ENCODE data around the gene JAKMIP2. TPM values are rescaled to one million over a fixed set of nuclear protein-coding genes. Genes with fewer than 3 reads are reported as not detected.

JAKMIP2 gene
- total RNA-seq = not detected in 2 replicates

DNA sequence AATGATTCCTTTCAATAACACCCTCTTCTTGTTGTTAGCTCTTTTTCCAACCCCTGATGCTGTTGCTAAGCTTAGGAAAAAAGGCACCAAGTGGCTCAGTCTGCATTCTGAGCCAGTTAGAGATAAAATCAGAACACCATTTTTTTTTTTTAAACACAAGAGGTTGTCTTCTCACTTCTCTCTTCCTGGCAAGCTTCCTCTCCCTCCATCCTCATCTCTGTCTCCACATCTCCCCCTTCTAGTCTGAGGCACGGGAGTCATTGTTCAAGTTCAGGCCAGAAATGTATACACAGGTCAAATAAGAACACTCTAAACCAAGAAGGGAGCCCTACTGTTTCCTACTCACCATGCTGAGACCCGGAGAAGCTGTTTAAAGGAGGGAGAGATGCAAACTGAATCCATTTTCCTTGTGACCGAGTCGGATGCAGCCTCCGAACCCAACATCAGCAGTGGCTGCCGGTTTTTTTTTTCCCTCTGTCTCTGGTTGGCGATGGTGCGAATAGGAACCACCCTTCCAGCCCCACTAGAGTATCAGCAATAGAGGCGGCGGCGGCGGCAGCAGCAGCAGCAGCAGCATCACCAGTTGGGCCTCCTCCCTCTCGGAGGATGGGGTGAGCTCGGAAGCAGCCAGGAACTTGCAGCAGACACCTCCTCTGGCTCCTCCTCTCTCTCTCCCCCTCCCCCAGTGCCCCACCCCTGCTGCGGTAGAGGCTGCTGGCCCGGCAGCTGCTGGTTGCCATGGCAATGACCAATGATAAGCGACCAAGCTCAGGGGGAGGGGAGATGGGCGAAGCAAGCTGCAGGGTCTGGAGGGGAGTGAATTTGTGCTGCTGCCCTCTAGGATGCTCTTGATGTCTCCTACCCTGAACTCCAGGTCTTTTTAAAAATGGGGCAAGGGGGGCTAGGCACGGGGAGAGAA lies at the start of gene JAKMIP2:
Gene JAKMIP2, minus strand, starts transcription at position 619 of the 919 bp plus-strand sequence. CDS start 110,922 bp downstream, outside the sequence.

DNA sequence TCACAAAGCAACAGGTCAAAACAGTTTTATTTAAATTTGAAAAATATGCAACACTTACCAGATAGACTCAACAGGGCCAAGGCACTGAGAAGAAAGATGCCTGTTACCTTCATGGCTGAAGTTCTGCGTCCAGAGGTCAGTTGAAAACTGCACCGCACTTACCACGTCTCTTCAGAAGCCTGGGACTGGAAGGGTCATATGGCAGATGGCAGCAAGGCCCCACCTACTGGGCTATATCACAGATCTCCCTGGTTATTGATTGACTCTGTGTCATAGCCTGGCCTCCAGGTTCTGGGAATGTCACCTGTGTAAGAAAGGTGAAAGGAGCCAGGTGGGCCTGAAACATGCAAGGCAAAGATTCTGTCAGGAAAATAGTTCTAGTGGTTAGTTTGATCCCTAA lies 48.9 kb upstream of the JAKMIP2 start, which contains the start of gene SPINK1:
Gene SPINK1, minus strand, starts transcription at position 207 of the 400 bp plus-strand sequence. Its CDS starts 94 bp downstream, at position 113.

Other genes starting within 250 kb of the JAKMIP2 start
- gene SPINK1, start 48.9 kb upstream of the JAKMIP2 start, total RNA-seq = not detected in 2 replicates
- not detected in 2 replicates for gene SCGB3A2, start 96.0 kb upstream of the JAKMIP2 start, total RNA-seq
- gene C5orf46, start 123.8 kb upstream of the JAKMIP2 start, total RNA-seq = not detected in 2 replicates

All from dermis lymphatic vessel endothelial cell (primary cell).